Ishikawa (cell line): ENCODE measurements around the gene KLK6.

Experiments used
- CEBPB ChIP-seq: IDR thresholded peaks from 2 replicates; pipeline ENCODE4 v1.6.1; 2012
- CREB1 ChIP-seq: IDR thresholded peaks from 2 replicates; pipeline ENCODE4 v1.6.1; 2012; ENCODE audit warnings: low read depth
- EGR1 ChIP-seq: IDR thresholded peaks from 2 replicates; pipeline ENCODE4 v1.6.1; 2012
- EP300 ChIP-seq: IDR thresholded peaks from 2 replicates; pipeline ENCODE4 v1.6.1; 2012; ENCODE audit warnings: borderline replicate concordance
- MAX ChIP-seq: IDR thresholded peaks from 2 replicates; pipeline ENCODE4 v1.6.1; 2012
- NFIC ChIP-seq: IDR thresholded peaks from 2 replicates; pipeline ENCODE4 v1.6.1; 2012
- RAD21 ChIP-seq: IDR thresholded peaks from 2 replicates; pipeline ENCODE4 v1.6.1; 2012; ENCODE audit warnings: low read depth
- TEAD4 ChIP-seq: IDR thresholded peaks from 2 replicates; pipeline ENCODE4 v1.6.1; 2012
- YY1 ChIP-seq: IDR thresholded peaks from 2 replicates; pipeline ENCODE4 v1.6.1; 2012; ENCODE audit warnings: low read depth

GRCh38 chr19:50975766-50976165 is 6.4 kb upstream of the KLK6 start:
- no peak for TF ChIP-seq RAD21
- TF ChIP-seq TEAD4, result no peak
- TF ChIP-seq CEBPB, result no peak
- TF ChIP-seq MAX, result no peak
- no peak for TF ChIP-seq EGR1
- no peak for TF ChIP-seq YY1
- no peak for TF ChIP-seq NFIC
- TF ChIP-seq CREB1, result no peak
- TF ChIP-seq EP300, result no peak
